BE2C (cell line): Measurements from ENCODE around the gene GALNT16.

Source experiments
- DNase-seq: peaks from one replicate; pipeline ENCODE4 v3.0.0-alpha.2; 2020
- H3K27me3 ChIP-seq: fragments of 250-450 bp; sonication (Bioruptor Pico); 2 replicates; pipeline ENCODE4 v1.5.1; 2020; ENCODE audit warnings: mild to moderate bottlenecking
- H3K36me3 ChIP-seq: fragments of 250-450 bp; sonication (Bioruptor Pico); 2 replicates; pipeline ENCODE4 v1.5.1; 2020; ENCODE audit warnings: mild to moderate bottlenecking
- H3K4me1 ChIP-seq: fragments of 250-450 bp; sonication (Bioruptor Pico); 2 replicates; pipeline ENCODE4 v1.5.1; 2020
- H3K4me3 ChIP-seq: 2 replicates; pipeline ENCODE4 v1.5.1; 2011; ENCODE audit warnings: low read depth, low read length
- H3K9me3 ChIP-seq: fragments of 250-450 bp; sonication (Bioruptor Pico); 2 replicates; pipeline ENCODE4 v1.5.1; 2020
- TF ChIP-seq, protein P1 (sequence below): IDR thresholded peaks from 2 replicates; pipeline ENCODE4 v1.5.1; 2012; ENCODE audit warnings: mild to moderate bottlenecking, low read depth, low read length

Gene GALNT16

DNA sequence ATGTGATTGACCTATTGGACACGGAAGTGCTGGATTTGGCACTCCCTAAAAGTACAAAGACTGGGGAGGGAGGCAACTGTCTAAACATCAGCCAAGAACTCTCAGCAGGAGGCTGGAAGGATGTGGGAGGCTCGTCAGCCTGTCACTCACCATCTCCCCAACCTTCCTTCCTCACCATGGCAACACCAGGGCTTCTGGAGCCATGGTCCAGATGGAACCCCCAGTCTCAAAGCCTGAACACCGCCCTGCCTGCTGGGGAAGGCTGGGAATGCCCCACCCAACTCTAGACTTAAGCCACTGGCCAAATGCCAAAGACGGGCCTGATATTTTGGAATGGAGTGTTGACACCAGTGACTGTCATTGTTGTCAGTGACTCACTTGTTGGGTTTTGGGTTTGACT is 55.3 kb downstream of the GALNT16 start:
- H3K4me3 ChIP-seq = no peak overlapping the region
- H3K9me3 ChIP-seq = no peaks in the 10 kb centered on the region
- DNase-seq = no peak
- TF ChIP-seq, protein P1, sequence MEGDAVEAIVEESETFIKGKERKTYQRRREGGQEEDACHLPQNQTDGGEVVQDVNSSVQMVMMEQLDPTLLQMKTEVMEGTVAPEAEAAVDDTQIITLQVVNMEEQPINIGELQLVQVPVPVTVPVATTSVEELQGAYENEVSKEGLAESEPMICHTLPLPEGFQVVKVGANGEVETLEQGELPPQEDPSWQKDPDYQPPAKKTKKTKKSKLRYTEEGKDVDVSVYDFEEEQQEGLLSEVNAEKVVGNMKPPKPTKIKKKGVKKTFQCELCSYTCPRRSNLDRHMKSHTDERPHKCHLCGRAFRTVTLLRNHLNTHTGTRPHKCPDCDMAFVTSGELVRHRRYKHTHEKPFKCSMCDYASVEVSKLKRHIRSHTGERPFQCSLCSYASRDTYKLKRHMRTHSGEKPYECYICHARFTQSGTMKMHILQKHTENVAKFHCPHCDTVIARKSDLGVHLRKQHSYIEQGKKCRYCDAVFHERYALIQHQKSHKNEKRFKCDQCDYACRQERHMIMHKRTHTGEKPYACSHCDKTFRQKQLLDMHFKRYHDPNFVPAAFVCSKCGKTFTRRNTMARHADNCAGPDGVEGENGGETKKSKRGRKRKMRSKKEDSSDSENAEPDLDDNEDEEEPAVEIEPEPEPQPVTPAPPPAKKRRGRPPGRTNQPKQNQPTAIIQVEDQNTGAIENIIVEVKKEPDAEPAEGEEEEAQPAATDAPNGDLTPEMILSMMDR = no peak
- no peaks in the 10 kb centered on the region for H3K36me3 ChIP-seq
- H3K4me1 ChIP-seq = no peaks in the 10 kb centered on the region
- no peaks in the 10 kb centered on the region for H3K27me3 ChIP-seq

DNA sequence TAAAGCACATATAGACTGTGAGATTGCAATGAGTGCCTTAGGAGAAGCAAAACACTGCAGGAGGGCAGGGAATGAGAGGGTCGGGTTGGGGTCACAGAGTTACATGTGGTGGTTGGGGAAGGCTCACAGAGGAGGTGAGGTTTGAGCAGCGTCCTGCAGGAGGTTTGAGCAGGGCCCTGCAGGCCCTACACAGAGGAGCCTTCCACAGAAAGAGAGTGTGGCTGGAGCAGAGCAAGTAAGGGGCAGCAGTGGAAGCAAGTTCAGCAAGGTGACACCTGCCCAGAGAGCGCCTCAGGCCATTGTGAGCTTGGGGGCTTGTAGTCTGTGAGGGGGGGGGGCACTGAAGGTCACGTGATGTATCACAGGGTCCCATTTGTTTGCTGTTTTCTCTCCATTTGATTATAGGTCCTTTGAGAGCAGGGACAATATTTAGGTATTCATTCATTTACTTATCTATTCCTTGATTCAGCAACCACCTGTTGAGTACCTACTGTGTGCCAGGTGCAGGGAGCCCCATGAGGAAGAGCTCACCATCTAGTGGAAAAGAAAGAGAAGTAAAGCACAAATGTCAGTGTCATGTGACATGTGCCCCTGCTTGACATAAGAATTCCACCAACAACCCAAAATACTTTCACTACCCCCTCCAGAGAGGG is 56.6 kb downstream of the GALNT16 start:
- TF ChIP-seq, protein P1 = no peak

DNA sequence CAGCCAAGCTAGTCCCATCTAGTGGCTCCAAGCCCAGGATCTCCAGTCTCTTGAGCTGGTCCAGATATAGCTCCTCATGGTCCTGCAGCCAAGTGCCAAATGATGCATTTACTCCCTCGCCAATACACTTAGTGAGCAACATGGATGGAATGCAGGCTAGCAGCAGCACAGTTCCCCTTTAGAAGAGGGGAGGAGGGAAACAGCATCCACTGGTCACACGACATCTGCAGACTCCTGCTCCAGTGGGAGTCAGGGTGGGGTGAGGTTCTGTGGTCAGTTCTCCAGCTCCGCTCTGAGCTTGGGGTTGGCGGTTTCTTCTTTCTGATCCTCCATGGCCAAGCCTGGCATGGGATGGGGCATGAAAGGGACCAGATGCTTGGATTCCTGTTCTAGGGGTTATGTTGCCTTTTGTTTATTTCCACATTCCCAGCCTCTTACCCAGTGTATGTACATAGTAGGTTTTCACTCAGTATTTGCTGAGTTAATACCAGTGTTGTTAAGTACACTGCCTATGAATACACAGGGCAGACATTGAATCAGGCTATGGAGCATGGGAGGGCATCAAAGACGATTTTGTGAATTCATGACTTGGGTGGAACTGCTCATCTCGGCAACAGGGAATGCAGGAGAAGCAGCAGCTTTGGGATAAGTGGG is 57.3 kb downstream of the GALNT16 start:
- TF ChIP-seq, protein P1 = no peak
- no peaks in the 10 kb centered on the region for H3K4me1 ChIP-seq
- no peaks in the 10 kb centered on the region for H3K9me3 ChIP-seq
- no peak overlapping the region for H3K4me3 ChIP-seq
- no peak for DNase-seq
- no peaks in the 10 kb centered on the region for H3K27me3 ChIP-seq
- no peaks in the 10 kb centered on the region for H3K36me3 ChIP-seq

More for the DNA sequence above, 56.6 kb downstream of the GALNT16 start:
- no peak overlapping the region for H3K4me3 ChIP-seq
- DNase-seq = no peak
- no peaks in the 10 kb centered on the region for H3K4me1 ChIP-seq
- no peaks in the 10 kb centered on the region for H3K9me3 ChIP-seq
- H3K27me3 ChIP-seq = no peaks in the 10 kb centered on the region
- no peaks in the 10 kb centered on the region for H3K36me3 ChIP-seq

DNA sequence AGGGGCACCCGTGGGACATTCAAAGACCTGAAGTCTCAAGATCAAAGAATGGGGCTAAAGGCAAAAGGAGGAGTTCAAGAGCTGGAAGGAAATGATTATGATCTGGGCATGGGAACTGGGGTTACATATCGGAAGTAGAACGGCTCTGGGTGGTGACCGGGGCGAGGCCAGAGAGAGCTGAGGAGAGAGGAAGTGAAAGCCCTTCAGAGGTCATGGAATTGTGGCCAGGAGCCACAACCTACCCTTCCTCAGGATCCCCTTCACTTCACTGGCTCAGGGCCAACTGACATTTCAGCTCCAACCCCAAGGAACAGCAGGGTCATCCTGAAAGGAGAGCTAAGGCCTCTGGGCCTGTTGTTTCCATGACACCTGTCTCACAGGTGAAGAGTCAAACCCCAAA is 57.8 kb downstream of the GALNT16 start:
- H3K9me3 ChIP-seq = no peaks in the 10 kb centered on the region
- no peak for DNase-seq
- TF ChIP-seq, protein P1 = no peak
- H3K4me3 ChIP-seq = no peak overlapping the region
- H3K27me3 ChIP-seq = no peaks in the 10 kb centered on the region
- no peaks in the 10 kb centered on the region for H3K4me1 ChIP-seq
- no peaks in the 10 kb centered on the region for H3K36me3 ChIP-seq

DNA sequence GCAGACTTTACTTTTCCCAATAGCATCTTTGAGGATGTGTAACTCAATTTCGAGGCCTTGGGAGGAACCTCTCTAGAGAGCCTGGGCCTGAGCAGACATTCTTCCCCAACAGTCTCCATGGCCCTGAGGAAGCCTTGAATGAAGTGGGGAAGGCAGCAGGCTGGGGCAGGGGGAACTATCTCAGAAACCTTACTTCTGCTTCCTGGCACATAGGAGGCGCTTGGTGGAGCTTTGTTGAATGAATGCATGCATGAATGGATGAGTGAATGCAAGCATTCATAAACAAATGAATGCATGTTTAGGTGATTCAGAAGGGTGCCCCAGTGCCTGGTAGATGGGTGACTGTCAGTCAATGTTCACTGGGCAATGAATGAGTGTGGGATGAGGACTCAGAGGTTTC is 58.3 kb downstream of the GALNT16 start:
- no peak overlapping the region for H3K4me3 ChIP-seq
- H3K36me3 ChIP-seq = no peaks in the 10 kb centered on the region
- H3K9me3 ChIP-seq = no peaks in the 10 kb centered on the region
- TF ChIP-seq, protein P1 = no peak
- H3K4me1 ChIP-seq = no peaks in the 10 kb centered on the region
- H3K27me3 ChIP-seq = no peaks in the 10 kb centered on the region
- DNase-seq = no peak

DNA sequence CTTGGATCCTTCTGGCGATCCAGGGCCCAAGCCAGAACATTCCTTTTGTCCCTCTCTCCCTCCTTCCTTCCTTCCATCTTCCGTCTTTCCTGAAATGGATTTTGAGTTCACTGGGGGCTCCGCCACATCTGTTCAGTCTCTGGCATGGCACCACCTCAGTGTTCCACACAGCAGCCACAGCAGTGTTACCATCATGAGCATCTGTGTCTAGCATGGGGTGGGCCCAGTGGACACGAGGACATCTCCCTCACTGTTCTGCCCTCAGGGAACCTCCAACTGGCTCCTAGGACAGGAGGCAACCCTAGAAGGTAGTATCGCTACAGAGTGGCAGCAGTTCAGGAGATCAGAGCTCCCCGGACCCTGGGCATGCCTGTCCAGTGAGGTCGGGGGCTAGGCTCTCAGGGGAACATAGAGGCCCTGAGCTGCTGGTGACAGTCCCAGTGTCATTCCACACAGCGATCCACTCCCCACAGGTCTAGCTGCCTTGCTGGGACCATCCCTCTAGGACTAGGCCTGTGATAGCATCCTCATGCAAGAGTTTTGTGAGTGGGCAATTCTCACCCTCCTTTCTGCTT is 59.0 kb downstream of the GALNT16 start:
- no peaks in the 10 kb centered on the region for H3K9me3 ChIP-seq
- no peaks in the 10 kb centered on the region for H3K27me3 ChIP-seq
- H3K4me1 ChIP-seq = no peaks in the 10 kb centered on the region
- DNase-seq = no peak
- H3K36me3 ChIP-seq = no peaks in the 10 kb centered on the region
- no peak overlapping the region for H3K4me3 ChIP-seq
- TF ChIP-seq, protein P1 = no peak
